Bronchial epithelial cell (primary cell): ENCODE data around the gene KIAA1671. TPM values are rescaled to one million over a fixed set of nuclear protein-coding genes. Genes with fewer than 3 reads are reported as not detected.

ENCODE experiments used
- DNase-seq: peaks from one replicate; pipeline ENCODE4 v3.0.0-alpha.2; 2010; ENCODE audit warnings: low read depth
- FAIRE-seq: peaks from 2 replicates; lab custom pipeline; 2011; peaks lifted over from hg19 to GRCh38; lab: Jason Lieb, UNC
- H3K27me3 ChIP-seq: 2 replicates; pipeline ENCODE4 v1.5.1; 2011; ENCODE audit warnings: low read length; ENCODE audit not compliant: control insufficient read depth, insufficient read depth
- H3K36me3 ChIP-seq: 2 replicates; pipeline ENCODE4 v1.5.1; 2011; ENCODE audit warnings: low read length; ENCODE audit not compliant: control insufficient read depth, insufficient read depth
- H3K4me3 ChIP-seq: 2 replicates; pipeline ENCODE4 v1.5.1; 2011; ENCODE audit warnings: mild to moderate bottlenecking, low read depth, low read length, control low read depth
- CTCF ChIP-seq: IDR thresholded peaks from 2 replicates; pipeline ENCODE4 v1.5.1; 2011; ENCODE audit warnings: mild to moderate bottlenecking, moderate library complexity, low read length, control low read depth, inconsistent platforms; ENCODE audit not compliant: insufficient read depth, severe bottlenecking
- total RNA-seq: library from RNA; depleted of rRNA; stranded (reverse); fragments of >200 nt; gene quantifications from 2 replicates; pipeline ENCODE4 v1.2.1, GENCODE V29; 2014

Gene KIAA1671
- total RNA-seq, 1 donor from 2014 or later: 14.7 TPM

DNA sequence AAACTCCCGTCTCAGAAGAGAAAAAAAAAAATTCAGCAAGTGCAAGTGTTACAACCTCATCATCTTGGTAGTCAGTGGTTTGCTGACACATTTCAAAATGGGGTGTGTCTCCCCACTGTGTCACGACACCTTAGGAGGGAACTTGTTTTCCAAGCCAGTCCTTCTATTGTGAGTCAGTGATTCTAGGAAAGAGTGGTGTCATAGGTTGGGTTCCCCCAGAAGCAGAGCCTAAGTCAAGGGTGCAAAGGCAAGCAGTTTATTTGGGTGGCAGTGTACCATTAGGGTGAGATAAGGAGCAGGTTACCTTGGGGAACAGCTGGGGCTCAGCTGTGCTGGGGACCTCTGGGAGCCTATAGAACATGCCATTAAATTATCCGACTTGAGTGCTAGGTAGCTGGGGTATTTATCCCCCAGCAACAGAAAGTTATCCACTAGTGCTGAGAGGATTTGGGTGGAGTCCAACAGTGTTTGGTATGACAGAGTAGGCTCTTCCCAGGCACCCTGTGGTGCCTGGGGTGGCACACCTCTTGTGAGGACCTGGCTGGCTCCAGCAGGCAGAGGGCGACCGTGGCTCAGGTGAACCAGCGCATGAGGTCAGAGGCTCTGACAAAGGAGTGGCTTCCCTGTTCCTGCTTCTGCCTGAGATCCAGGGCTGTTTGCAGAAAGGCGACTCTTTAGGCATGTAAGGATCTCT is 41.7 kb downstream of the KIAA1671 start:
- Histone ChIP-seq H3K4me3 (no peak overlapping the region), H3K36me3 (peaks cover 1% of the 10 kb centered on the region), H3K27me3 (no peaks in the 10 kb centered on the region)
- DNase-seq (peak; percentile 98), FAIRE-seq (peak; percentile 99)
- peak; percentile 76 for TF ChIP-seq CTCF

DNA sequence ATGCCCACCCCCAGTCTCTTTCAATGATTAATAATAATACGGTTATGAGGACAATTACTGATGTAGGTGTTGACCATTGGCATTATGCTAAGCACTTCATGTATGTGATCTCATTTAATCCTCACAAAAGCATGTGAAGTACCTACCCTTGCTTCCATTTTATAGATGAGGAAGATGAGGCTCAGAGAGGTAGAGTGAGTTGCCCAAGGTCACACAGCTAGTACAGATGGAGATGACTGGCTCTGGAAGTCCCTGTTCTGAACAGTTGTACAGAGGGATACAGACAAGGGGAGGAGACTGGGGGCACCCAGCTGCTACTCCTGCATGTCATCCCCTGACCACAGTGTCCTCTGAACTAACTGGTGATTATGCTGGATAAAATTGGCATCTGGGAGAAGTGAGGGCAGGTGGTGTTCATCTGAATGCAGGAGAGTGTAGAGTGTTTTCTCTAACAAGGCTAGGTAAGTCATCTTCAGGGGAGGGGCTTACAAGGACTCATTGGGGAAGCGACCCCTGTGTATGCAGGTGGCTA is 43.2 kb downstream of the KIAA1671 start:
- no peak for TF ChIP-seq CTCF
- no peak for FAIRE-seq
- Histone ChIP-seq H3K27me3 (no peaks in the 10 kb centered on the region), H3K4me3 (no peak overlapping the region), H3K36me3 (no peaks in the 10 kb centered on the region)
- DNase-seq: no peak

- TF ChIP-seq CTCF: no peak
- no peak overlapping the region for H3K4me3 ChIP-seq
- FAIRE-seq: no peak
- H3K36me3 ChIP-seq: no peaks in the 10 kb centered on the region
- no peaks in the 10 kb centered on the region for H3K27me3 ChIP-seq
- peak; percentile 33 for DNase-seq
Observed at GRCh38 chr22:24996420-24996952, 44.0 kb downstream of the KIAA1671 start.

- Histone ChIP-seq H3K36me3 (no peaks in the 10 kb centered on the region), H3K4me3 (no peak overlapping the region), H3K27me3 (no peaks in the 10 kb centered on the region)
- no peak for FAIRE-seq
- no peak for TF ChIP-seq CTCF
- DNase-seq: no peak
Observed at GRCh38 chr22:24997023-24997422, 44.5 kb downstream of the KIAA1671 start.

GRCh38 chr22:25000686-25001085 is 48.2 kb downstream of the KIAA1671 start:
- no peak overlapping the region for H3K4me3 ChIP-seq
- peaks cover 2% of the 10 kb centered on the region for H3K36me3 ChIP-seq
- no peak for FAIRE-seq
- no peak for TF ChIP-seq CTCF
- no peak for DNase-seq
- H3K27me3 ChIP-seq: no peaks in the 10 kb centered on the region
